ENCODE measurements around the gene HCAR1.
A peak's percentile ranks its signal among the peaks of the same experiment; 100 is the strongest.

DNA sequence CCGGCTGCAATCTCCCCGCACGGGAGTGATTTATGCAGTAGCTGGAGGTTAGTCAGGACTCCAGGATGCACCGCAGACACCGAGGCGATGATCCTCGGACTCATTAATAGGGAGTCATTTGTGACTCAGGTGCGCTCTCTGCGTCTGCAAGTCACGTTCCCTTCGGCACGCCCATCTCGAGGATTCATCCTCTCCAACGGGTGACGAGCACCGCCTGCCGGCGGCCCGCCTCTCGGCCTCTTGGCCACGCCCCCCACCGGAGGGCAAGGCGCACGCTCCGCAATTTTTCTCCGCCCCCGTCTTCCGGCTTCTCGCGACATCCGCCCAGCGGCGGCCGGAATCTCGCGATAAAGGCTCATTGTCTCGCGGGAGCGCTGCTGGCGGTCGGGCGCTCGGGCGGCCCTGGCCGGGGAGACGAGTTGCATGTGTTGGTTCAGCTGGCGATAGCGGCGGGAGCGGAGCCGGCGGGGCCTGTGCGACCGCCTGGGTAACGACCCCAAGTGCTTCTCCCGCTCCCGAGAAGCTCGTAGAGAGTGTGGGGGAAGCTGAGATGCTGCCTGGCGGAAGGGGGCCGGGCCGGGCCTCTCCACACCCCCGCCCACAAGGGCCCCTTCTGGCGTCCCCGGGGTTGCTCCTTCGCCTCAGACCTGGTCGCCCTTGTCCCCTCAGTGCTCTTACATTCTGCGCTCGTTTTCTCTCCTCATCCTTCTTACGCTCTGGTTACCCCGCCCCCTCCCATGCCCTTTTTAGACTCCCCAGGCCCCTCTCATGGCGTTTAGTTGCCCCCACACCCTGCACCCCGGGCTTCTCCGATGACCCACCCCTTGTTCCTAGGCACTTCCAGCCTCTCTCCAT, 22.0 kb upstream of the HCAR1 start, which contains the start of gene DENR:
- TF ChIP-seq, protein P1, sequence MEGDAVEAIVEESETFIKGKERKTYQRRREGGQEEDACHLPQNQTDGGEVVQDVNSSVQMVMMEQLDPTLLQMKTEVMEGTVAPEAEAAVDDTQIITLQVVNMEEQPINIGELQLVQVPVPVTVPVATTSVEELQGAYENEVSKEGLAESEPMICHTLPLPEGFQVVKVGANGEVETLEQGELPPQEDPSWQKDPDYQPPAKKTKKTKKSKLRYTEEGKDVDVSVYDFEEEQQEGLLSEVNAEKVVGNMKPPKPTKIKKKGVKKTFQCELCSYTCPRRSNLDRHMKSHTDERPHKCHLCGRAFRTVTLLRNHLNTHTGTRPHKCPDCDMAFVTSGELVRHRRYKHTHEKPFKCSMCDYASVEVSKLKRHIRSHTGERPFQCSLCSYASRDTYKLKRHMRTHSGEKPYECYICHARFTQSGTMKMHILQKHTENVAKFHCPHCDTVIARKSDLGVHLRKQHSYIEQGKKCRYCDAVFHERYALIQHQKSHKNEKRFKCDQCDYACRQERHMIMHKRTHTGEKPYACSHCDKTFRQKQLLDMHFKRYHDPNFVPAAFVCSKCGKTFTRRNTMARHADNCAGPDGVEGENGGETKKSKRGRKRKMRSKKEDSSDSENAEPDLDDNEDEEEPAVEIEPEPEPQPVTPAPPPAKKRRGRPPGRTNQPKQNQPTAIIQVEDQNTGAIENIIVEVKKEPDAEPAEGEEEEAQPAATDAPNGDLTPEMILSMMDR (conservative IDR thresholded peaks at IDR 0.05 in 1 of 2, IDR thresholded peaks at IDR 0.05 in 1 of 2; ENCODE audit: low read depth in 1 of 2, low read length in 2 of 2), result peak; percentile 77 to 81
- no peak for TF ChIP-seq EZH2 (IDR thresholded peaks at IDR 0.05; ENCODE audit: low read length, missing control alignments)

Data from fibroblast of lung (primary cell).